Thoracic aorta (tissue), 2 donors: ENCODE data around the gene ASB18. TPM values are rescaled to one million over a fixed set of nuclear protein-coding genes. Genes with fewer than 3 reads are reported as not detected.

Source experiments
- ATAC-seq: fragments of 150-250 bp; one replicate; pipeline ENCODE4 v1.8.0; 2017; ENCODE audit warnings: low read depth; ENCODE audit not compliant: insufficient number of reproducible peaks, low FRiP score
- DNase-seq: peaks from one replicate; pipeline ENCODE4 v3.0.0-alpha.2; 2020; ENCODE audit warnings: low spot score
- H3K27ac ChIP-seq, 2 donors: fragments of 200-600 bp; sonication (generic); 1 replicate in 1 of 2; 2 replicates in 1 of 2; pipeline ENCODE4 v1.5.1; 2016; ENCODE audit warnings: mild to moderate bottlenecking in 2 of 2, moderate library complexity in 2 of 2
- H3K27me3 ChIP-seq: fragments of 200-600 bp; sonication (generic); replicated peaks from 2 replicates; pipeline ENCODE4 v1.6.0; 2016; ENCODE audit warnings: mild to moderate bottlenecking; ENCODE audit not compliant: insufficient read depth
- H3K36me3 ChIP-seq: fragments of 200-600 bp; sonication (generic); one replicate; pipeline ENCODE4 v1.5.1; 2016
- H3K4me1 ChIP-seq, 2 donors: fragments of 200-600 bp; sonication (generic); 1 replicate in 1 of 2; 2 replicates in 1 of 2; pipeline versions ENCODE4 v1.5.1 to v1.6.0; 2016; ENCODE audit warnings: low read depth in 2 of 2, mild to moderate bottlenecking in 1 of 2; ENCODE audit not compliant: control insufficient read depth in 1 of 2
- H3K4me3 ChIP-seq: fragments of 200-600 bp; sonication (generic); 2 replicates; pipeline ENCODE4 v1.5.1; 2016; ENCODE audit warnings: mild to moderate bottlenecking
- H3K9me3 ChIP-seq: fragments of 200-600 bp; sonication (generic); 2 replicates; pipeline ENCODE4 v1.5.1; 2016
- total RNA-seq, 2 donors: library from RNA; depleted of rRNA; stranded (reverse); fragments of >200 nt; gene quantifications; one replicate each; pipeline versions ENCODE4 v1.1.0 to v1.2.3, GENCODE V29; 2016
- TF ChIP-seq, protein P1 (sequence below): fragments of 200-600 bp; sonication (generic); IDR thresholded peaks from one replicate; pipeline ENCODE4 v1.5.1; 2019; ENCODE audit warnings: antibody characterized with exemption

Gene ASB18
- total RNA-seq, 2 donors from 2014 or later, result not detected

DNA sequence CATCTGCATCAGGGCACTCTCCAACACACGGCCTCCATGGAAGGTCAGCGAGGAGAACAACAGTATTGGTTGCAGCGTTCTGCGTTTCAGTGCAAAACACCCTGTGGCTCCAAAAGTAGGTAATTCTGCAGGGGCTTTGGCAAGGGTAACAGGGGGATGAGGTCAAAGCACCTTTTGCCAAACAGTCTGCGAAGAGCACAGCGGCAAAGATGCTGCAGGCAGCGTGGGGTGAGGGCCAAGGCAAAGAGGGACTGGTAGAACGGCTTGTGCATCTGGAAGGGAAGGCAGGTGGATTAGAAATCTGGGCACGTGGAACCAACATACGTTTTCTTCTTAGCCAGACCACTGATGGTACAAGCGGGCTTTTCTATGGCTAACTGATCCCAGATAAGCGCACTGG lies 69.4 kb downstream of the ASB18 start:
- H3K27ac ChIP-seq, result no peak overlapping the region
- ATAC-seq, result no peak
- no peaks in the 10 kb centered on the region for H3K36me3 ChIP-seq
- H3K27me3 ChIP-seq, result no peaks in the 10 kb centered on the region
- no peak overlapping the region for H3K4me3 ChIP-seq
- TF ChIP-seq, protein P1, sequence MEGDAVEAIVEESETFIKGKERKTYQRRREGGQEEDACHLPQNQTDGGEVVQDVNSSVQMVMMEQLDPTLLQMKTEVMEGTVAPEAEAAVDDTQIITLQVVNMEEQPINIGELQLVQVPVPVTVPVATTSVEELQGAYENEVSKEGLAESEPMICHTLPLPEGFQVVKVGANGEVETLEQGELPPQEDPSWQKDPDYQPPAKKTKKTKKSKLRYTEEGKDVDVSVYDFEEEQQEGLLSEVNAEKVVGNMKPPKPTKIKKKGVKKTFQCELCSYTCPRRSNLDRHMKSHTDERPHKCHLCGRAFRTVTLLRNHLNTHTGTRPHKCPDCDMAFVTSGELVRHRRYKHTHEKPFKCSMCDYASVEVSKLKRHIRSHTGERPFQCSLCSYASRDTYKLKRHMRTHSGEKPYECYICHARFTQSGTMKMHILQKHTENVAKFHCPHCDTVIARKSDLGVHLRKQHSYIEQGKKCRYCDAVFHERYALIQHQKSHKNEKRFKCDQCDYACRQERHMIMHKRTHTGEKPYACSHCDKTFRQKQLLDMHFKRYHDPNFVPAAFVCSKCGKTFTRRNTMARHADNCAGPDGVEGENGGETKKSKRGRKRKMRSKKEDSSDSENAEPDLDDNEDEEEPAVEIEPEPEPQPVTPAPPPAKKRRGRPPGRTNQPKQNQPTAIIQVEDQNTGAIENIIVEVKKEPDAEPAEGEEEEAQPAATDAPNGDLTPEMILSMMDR, result no peak
- H3K9me3 ChIP-seq, result no peaks in the 10 kb centered on the region
- no peaks in the 10 kb centered on the region for H3K4me1 ChIP-seq
- DNase-seq, result no peak

GRCh38 chr2:236193026-236193425 lies 71.2 kb downstream of the ASB18 start:
- H3K27ac ChIP-seq, result no peak overlapping the region
- no peaks in the 10 kb centered on the region for H3K9me3 ChIP-seq
- DNase-seq, result no peak
- no peak for ATAC-seq
- no peak overlapping the region for H3K4me3 ChIP-seq
- H3K4me1 ChIP-seq, result no peaks in the 10 kb centered on the region
- H3K27me3 ChIP-seq, result no peaks in the 10 kb centered on the region
- no peaks in the 10 kb centered on the region for H3K36me3 ChIP-seq
- TF ChIP-seq, protein P1, result no peak

GRCh38 chr2:236190674-236191073 lies 73.5 kb downstream of the ASB18 start:
- no peak overlapping the region for H3K4me3 ChIP-seq
- ATAC-seq (no peak), DNase-seq (no peak)
- no peaks in the 10 kb centered on the region for H3K27me3 ChIP-seq
- H3K36me3 ChIP-seq, result no peaks in the 10 kb centered on the region
- H3K27ac ChIP-seq, result no peak overlapping the region
- no peaks in the 10 kb centered on the region for H3K9me3 ChIP-seq
- no peaks in the 10 kb centered on the region for H3K4me1 ChIP-seq
- TF ChIP-seq, protein P1, result no peak

DNA sequence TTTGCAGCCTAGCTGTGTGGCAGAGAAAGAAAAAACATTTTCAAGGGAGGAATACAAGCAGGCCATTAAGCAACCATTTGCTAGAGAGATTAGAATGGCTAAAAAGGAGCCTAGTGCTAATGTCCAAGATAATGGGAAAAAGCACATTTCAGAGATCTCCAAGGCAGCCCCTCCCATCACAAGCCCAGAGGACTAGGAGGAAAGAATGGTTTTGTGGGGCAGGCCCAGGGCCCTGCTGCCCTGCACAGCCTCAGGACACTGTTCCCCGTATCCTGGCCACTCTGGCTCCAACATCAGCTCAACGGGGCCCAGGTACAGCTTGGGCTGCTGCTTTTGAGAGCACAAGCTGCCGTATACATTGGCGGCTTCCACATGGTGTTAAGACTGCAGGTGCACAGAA lies 79.5 kb downstream of the ASB18 start:
- DNase-seq (no peak), ATAC-seq (no peak)
- peaks cover 0 to 6% of the 10 kb centered on the region in 2 donors for H3K4me1 ChIP-seq
- H3K27ac ChIP-seq, result no peak overlapping the region
- TF ChIP-seq, protein P1, result no peak
- H3K9me3 ChIP-seq, result no peaks in the 10 kb centered on the region
- H3K36me3 ChIP-seq, result no peaks in the 10 kb centered on the region
- peaks cover 4% of the 10 kb centered on the region for H3K27me3 ChIP-seq
- no peak overlapping the region for H3K4me3 ChIP-seq

DNA sequence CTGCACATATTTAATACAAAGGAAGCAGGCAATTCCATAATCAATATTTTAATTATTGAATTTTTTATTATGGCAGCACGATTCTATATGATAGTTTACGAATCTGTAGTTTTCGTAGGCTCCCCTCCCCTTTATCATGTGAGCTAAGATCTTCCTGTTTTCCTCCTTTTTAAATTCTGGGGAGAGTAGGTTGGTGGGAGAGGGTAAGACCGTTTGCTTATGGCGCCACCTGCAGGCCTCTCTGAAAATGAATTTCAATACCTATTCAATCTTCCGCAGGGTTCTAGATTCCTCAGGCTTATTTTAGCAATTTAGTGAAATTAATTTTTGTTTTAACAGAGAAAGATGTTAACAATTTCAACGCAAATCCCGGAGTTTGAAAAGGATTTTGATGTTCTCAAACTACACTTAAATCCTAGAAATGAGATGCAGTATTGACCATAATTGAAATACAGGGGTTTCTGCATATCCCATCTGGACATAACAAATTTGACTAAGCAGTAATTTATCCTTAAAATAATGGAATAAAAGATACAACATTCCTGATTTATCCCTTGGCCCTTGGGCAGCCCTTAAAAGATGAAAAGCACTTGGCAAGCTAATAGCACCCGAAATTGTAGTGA lies 83.3 kb downstream of the ASB18 start:
- peaks cover 4 to 27% of the 10 kb centered on the region in 2 donors for H3K4me1 ChIP-seq
- no peak overlapping the region for H3K4me3 ChIP-seq
- DNase-seq (no peak), ATAC-seq (no peak)
- TF ChIP-seq, protein P1, result peak; percentile 53
- H3K27ac ChIP-seq, result no peak overlapping the region
- no peaks in the 10 kb centered on the region for H3K9me3 ChIP-seq
- no peaks in the 10 kb centered on the region for H3K36me3 ChIP-seq
- H3K27me3 ChIP-seq, result peaks cover 13% of the 10 kb centered on the region
